Fibroblast of pulmonary artery (primary cell): ENCODE results near the gene KMO.
A peak's percentile ranks its signal among the peaks of the same experiment; 100 is the strongest.

ENCODE experiments used
- DNase-seq: peaks from one replicate; pipeline ENCODE4 v3.0.0-alpha.2; 2010; ENCODE audit warnings: low read depth
- H3K4me3 ChIP-seq: replicated peaks from 2 replicates; pipeline ENCODE4 v1.5.1; 2011; ENCODE audit warnings: low read depth, mild to moderate bottlenecking, control low read depth, low read length, moderate library complexity
- CTCF ChIP-seq: IDR thresholded peaks from 2 replicates; pipeline ENCODE4 v1.5.1; 2011; ENCODE audit warnings: mild to moderate bottlenecking, control low read depth, low read length, inconsistent platforms; ENCODE audit errors: missing control alignments

Gene KMO

GRCh38 chr1:241503444-241503843, 28.7 kb upstream of the KMO start:
- no peak overlapping the region for H3K4me3 ChIP-seq
- DNase-seq, result no peak

GRCh38 chr1:241507189-241507863, 24.9 kb upstream of the KMO start:
- DNase-seq, result peak; percentile 52
- H3K4me3 ChIP-seq, result no peak overlapping the region
- no peak for TF ChIP-seq CTCF

More at GRCh38 chr1:241503444-241503843, 28.7 kb upstream of the KMO start:
- no peak for TF ChIP-seq CTCF

DNA sequence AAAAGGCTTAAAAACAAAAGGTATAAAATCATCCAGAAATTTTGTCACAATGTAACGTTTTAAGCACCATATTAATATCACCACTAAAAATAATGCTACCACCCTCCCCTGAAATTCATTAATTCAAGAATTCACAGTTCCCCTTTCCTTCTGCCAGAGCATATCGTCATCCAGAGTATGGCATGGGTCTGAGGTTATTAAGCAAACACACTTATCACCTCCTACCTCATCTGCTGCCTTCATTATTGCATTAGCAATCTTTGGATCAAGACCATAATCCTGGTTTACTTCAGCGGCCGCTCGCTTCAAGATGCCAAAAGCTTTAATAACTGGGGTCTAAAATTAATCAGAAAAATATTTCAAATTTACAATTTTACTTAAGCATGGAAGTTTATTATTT, 18.8 kb upstream of the KMO start:
- no peak overlapping the region for H3K4me3 ChIP-seq
- TF ChIP-seq CTCF, result no peak
- DNase-seq, result no peak

- no peak for TF ChIP-seq CTCF
- peak overlapping the region; percentile 79 for H3K4me3 ChIP-seq
- DNase-seq, result peak; percentile 23
Measured at GRCh38 chr1:241518476-241519307, 13.5 kb upstream of the KMO start.

DNA sequence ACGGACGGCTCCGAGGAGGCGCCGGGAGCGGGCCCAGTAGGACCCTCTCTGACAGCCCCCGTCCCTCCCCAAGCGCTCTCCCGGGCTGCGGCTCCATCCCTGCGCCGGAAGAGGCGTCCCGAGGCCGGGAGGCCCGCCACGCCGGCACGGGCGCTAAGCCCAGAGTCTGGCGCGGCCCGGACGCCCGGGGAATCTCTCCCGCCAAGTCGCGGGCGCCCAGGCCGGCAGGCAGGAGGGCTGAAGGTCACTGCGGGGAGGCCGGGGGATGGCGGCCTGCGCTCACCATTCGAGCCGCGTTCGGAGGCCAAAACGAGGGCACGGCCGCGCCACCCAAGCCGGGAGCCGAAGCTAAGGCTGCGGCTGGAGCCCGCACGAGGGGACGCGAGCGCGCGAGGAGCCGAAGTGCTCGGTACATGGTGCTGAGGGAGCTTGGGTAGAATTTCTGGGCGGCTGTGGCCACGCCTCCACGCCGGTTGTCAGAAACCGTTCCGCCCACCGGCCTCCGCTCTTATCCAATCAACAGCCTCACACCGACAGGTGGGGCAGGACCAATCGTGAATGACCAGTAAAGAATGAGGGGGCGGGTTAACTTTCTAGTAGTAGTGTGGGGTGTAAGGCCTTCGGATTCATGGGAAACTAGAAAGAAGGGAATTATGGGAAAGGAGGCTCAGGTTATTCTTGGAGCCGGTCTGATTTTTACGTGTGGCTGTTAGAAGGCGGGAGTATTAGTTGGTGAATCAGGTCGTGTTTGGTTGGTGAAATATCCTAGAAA, 12.7 kb upstream of the KMO start, which contains the start of gene FH:
Gene FH, minus strand, starts transcription at position 448 of the 772 bp plus-strand sequence. Its CDS starts 33 bp downstream, at position 415.
- peak; percentile 98 for DNase-seq
- peak within 1 kb of the TSS; percentile 79 for H3K4me3 ChIP-seq
- no peak for TF ChIP-seq CTCF

DNA sequence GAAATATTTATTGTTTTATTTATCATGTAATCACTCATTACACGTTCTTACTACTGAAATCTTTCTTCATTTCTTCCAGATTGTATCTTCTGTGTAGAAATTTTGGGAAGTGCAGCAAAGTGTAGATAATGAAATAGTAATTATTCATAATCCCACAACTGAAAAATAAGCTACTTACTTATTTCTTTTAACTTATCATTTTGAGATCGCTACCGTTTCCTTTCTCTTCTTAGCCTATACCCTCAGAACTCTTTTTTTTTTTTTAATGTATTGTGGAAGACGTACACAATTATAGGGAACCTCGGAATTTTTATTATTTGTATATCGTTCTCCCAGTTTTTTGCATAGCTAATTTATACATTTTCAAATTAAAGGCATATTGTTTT, 12.1 kb upstream of the KMO start:
- TF ChIP-seq CTCF, result no peak
- peak overlapping the region; percentile 79 for H3K4me3 ChIP-seq
- DNase-seq, result no peak
